GM19463 (cell line): ENCODE measurements around the gene LSM2.
"Not testable (repeated sequence)": the region's sequence is repeated elsewhere in the genome, so short reads cannot be mapped to it uniquely, and the experiment has no call there.

Source experiments
- ATAC-seq: cut with Tn5 transposase; IDR thresholded peaks from one replicate; pipeline ENCODE4 v1.9.1; 2021; ENCODE audit warnings: mild to moderate bottlenecking, moderate library complexity; ENCODE audit not compliant: unreplicated experiment

LSM2 gene

DNA sequence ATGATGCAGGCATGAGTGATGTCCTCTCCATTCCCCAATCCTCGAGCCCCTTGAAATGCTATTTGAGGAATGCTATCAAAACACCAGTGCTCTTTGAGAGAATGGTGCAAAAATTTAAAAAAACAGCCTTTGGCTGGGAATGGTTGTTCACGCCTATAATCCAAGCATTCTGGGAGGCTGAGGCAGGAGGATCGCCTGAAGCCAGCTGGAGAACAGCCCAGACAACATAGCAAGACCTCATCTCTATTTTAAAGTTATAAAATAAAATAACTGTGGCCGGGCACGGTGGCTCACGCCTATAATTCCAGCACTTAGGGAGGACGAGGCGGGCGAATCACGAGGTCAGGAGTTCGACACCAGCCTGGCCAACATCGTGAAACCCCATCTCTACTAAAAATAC lies 7.0 kb downstream of the LSM2 start:
- ATAC-seq = no peak

DNA sequence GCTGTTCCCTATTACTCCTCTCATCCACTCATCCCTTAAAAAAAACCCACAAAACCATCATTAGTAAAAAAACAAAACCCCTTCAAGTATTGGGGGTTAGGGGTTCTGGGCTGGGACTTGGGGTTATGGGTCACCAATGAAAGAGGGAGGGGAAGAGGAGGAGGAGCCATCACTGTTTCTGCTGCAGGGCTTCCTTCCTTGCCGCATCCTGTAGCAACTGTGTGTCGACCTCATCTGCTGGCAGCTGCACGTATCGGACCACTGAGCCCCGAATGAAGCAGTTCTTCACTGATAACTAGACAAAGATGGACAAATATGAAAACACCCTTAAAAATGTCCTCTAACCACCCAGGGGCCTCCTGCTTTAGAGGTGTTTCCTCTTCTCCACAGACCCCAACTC lies 9.2 kb downstream of the LSM2 start:
- no peak for ATAC-seq

DNA sequence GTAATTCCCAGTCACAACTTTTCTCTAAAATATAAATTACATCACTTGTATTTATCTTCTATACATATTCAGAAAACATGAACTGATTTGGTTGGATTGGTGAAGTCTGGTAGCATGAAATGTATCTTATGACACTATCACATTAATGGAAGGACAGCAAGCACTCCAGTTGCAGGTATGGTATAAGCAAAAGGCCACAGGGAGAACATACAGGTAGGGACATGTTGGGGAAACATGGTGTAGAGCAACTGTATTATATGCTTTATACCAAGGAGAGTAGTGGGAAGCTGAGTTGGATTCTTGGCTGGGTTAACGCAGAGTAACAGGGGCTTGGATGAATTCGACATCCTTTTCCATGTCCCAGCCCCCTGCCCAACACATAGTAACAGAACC lies 9.8 kb downstream of the LSM2 start:
- ATAC-seq = no peak

DNA sequence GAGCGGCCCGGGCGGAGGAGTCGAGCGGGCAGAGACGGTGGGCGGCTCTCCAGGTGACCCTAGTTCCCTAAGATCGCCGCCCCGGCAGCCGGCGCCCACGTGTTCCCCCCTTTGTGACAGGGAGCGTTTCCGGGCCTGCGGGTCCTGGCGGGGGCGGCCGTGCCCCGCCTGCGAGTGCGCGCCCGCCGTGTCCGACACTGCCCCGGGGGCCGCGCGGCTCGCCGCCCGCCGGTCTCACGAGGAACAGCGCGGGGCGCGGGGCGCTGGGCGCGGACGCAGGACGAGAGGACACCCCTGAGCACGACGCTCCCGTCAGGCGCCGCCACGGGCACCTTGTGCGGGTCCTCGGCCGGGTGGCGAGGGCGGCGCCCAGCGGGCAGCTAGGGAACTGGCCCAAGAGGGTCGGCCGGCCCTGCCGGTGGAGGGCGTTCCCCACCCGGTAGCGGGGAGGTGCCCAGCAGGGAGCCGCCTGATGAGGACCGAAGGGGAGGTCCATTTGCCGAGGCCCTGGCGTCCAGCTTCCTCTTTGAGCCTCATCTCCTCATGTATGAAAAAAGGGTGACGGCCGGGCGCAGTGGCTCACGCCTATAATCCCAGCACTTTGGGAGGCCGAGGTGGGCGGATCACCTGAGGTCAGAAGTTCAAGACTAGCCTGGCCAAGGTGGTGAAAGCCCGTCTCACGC lies 11.0 kb downstream of the LSM2 start, which contains the start of gene VARS1:
TSS of gene VARS1 (minus strand) at position 137 of the 683 bp plus-strand sequence. CDS start 535 bp downstream, outside the sequence.
- peak; percentile 89 for ATAC-seq

DNA sequence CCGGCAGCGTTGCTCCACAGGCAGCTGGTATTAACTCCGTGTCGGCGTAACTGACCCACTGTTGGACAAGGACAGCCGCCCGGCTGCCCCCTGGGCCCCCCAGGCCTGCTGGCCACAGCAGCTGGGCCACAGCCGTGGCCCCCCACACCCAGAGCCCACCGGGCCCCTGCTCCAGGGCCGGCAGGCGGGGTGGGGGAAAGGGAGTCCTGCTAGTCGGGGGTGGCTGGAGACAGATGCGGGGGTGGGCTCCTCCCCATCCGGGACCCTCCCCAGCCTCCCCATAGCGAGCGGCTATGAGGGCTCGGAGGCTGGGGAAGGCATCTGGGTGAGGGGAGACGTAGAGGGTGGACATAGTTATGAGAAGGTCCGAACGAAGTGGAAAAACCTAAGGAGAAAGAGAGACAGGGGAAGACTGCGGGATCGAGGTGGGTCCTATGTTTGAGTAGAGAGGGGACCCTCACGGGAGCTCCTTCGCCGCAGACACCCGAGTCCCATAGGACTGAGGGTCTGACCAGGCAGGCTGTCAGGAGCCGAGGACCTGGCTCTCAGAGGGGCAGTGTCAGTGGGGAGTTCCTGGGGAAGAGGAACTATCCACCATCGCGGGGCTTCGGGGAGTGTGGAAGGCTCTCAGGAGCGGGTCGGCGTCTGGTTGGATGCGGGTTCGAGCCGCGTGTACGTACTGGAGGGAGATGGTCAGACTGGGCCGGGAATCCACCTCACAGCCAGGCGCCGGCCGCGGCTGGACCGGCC lies 11.7 kb downstream of the LSM2 start:
- peak; percentile 4 for ATAC-seq

DNA sequence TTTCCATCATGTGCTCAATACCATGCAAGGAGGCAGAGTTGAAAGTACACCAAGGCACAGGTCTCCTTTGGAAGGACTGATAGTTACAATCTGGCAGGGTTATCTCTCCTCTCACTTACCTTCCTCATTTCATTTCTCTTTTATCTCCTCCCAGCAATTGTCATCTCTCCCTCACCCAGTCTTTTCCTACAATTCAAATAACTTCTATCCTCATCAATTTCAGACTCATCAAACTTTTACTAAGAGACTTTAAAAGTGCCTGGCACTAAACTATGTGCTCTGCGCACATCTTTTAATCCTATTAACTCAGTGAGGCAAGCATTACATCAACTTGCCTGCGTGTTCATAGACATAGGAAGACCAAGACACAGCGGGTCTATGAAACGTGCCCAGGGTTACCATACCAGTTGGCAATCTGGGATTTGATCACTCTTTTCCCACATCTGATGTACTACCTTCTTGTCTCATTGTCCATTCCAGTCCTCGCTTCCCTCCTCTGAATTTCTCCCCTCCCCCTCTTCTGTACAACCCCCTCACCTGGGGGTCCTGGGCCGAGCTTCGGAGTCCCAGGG lies 12.4 kb downstream of the LSM2 start:
- no peak for ATAC-seq

DNA sequence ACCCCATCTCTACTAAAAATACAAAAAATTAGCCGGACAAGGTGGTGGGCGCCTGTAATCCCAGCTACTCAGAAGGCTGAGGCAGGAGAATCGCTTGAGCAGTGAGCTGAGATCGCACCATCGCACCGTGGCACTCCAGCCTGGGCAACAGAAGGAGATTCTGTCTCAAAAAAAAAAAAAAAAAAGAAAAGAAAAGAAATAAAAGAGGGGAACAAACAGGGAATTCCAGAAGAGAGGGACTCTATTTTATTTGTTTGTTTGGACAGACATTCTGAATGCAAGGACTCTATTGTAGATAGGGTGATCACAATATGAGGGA lies 12.9 kb downstream of the LSM2 start:
- not testable (repeated sequence) for ATAC-seq

DNA sequence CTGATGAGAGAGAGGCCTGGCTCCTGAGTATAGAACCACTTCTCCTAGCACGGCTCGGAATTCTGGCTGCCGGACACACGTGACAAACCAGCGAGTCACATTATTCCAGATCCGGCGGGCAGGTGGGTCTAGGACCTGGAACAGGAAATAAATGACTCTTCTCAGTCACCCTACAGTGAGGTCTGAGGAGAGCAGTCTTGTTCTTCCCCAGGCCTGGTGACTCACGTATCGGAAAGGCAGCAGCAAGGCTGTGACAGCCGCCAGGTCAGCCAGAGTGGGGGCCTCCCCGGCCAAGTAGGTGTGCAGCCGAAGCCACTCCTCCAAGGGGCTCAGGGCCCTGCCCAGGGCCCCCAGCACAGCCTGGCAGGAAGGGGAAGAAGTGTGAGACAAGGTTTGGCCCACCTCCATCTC lies 14.0 kb downstream of the LSM2 start:
- ATAC-seq = no peak

DNA sequence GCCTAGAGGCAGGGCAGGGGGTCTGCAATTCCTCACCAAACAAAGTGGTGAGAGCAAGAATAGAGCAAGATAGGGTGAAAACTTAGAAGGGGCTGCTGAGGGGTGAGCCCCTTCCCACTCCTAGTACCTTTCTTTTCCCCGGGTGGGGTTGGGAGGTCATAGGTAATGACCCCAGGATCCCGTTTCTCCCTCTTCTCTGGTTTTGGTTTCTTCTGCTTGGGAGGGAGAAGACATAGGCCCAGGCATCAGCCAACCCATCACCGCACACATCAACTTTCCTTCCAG lies 14.7 kb downstream of the LSM2 start:
- no peak for ATAC-seq

DNA sequence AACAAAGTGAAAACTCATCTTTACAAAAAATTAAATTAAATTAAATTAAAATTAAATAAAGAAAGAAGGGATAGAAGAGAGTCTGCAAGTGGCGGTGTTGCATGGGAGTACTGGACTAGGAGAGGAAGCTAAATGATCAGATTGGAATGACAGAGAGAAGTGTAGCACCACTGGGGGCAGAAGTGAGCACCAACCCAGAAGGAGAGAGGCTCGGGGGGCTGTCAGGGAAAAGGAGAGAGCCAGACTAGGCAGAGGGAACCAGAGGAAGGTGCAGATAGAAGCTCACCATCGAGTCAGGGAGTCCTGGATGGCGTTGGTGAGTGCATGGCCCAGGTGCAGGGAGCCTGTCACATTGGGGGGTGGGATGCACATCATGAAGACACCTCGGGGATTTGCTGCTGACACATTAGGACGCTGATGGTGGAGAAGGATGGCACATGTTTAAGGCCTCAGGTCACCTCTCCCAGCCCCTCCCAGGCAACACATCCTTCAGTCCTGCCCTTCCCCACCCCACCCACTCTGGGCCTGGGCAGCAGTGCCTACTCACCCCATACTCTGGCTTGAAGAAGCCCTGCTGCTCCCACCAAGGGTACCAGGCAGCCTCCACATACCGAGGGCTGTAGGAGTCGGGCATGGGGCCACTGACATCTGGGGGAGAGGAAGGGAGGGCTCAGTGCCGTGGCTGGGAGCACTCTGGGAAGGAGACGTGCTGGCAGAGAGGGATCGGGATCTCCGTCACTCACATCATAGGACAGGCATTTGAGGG lies 15.3 kb downstream of the LSM2 start:
- ATAC-seq = no peak

DNA sequence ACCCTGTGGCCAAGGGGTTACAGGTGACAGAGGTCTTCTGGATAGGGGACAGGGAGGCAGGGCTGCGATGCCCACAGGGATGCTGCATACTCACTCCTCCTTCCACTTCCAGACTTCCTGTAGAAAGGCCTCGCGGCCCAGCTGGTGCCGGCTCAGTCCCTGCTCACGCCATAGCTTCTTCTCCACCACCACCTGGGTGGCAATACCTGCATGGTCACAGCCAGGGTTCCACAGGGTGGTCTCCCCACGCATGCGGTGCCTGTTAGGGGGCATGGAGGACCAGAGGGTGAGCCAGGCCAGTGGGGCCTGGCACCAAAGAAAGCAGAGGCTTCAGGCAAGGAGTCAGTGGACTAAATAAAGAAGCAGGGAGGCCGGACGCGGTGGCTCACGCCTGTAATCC lies 21.3 kb downstream of the LSM2 start:
- ATAC-seq = no peak

DNA sequence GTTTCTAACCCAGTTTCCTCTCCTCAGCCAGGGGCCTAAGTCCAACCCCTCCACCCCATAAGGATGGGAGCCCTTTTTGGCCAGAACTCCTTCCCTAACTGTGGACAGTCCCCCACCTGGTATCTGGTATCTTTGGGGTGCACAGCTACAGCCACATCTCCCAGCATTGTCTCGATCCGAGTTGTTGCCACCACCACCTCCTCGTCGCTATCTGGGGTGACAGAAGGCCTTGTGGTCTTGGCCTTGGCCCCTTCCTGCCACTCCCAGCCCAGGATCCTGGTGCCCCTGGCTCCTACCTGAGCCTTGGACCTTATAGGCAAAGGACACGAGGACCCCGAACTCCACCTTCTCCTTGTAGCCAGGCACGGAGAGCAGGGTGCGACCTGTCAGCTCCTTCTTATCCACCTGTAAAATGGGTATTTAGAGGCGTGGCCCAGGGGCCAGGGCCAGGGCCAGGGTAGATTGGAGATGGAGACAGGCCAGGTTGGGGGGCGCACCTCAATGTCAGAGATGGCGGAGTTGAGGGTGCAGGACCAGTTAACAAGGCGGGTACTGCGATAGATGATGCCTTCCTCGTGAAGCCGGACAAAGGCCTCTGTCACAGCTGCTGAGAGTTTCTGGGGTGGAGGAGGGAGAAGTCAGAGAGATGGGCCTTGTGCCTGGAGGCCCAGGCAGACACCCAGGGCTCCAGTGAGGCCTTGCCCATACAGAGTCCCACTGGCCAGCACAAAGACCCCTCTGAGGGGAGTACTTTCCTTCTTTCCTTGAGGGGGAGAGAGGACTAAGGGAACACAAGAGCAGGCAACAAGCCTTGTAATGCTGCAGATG lies 22.5 kb downstream of the LSM2 start:
- ATAC-seq = no peak

DNA sequence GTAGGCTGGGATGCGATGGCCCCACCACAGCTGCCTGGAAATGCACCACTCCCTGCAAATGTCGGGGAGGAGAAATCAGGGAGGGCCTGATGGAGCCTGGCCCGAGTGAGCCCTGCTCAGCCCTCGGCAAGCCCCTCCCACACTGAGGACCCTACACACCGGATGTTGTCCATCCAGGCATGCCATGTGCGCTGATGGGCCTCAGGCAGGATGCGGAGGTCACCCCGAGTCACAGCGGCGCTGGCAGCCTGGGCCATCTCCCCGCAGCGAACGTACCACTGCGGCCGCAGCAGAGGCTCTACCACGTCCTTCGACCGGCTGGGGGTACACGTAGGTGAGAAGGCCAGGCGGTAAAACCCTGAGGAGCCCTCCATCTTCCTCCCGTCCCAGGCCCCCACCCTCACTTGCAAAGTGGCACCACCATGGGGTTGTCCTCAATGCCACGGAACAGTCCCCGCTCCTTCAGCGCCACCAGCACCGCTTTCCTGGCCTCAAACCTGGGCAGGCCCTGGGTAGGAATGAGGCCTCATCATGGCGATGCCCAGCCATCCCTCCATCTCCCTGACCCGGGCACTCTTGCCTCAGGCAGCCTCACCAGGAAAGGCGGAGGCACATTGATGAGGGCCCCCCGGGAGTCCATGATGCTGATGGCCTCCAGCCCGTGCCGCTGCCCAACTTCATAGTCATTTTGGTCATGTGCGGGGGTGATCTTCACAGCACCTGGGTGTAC lies 24.5 kb downstream of the LSM2 start:
- no peak for ATAC-seq

DNA sequence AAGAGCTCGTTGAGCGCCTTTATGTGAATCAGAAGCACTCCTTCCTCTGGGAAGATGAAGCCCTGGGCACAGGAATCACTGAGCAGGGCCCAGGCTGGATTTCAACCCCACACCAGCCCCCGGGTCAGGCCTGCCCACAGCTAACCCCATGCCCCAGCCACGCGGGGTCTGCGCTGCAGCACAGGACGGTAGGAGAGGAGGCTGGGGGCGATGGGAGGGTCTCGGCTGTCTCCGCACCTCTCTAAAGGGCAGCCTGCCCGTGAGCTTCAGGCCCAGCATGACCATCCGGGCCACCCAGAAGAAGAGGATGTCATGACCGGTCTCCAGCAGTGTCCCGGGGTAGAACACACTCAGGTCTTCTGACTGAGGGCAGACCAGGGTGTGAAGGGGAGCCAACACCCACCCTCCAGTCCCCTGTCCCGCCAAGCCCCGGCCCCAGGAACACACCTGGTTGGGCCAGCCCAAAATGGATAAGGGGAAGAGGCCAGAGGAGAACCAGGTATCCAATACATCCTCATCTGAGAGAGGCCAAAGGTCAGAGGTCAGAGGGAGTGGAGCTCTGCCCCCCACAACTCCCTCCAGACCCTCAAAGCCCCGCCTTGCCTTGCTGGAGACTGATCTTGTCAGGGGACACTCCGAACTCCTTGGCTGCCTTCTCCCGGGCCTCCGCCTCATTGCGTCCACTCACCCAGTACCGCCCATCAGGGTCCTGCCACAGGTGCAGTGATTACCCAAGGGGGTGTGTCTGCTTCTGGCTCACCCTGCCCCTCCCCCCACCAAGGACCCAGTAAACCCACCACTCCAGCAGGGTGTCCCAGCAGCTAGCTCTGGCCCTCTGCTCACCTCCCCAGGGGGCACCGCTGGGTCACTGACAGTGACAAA lies 25.3 kb downstream of the LSM2 start:
- no peak for ATAC-seq

DNA sequence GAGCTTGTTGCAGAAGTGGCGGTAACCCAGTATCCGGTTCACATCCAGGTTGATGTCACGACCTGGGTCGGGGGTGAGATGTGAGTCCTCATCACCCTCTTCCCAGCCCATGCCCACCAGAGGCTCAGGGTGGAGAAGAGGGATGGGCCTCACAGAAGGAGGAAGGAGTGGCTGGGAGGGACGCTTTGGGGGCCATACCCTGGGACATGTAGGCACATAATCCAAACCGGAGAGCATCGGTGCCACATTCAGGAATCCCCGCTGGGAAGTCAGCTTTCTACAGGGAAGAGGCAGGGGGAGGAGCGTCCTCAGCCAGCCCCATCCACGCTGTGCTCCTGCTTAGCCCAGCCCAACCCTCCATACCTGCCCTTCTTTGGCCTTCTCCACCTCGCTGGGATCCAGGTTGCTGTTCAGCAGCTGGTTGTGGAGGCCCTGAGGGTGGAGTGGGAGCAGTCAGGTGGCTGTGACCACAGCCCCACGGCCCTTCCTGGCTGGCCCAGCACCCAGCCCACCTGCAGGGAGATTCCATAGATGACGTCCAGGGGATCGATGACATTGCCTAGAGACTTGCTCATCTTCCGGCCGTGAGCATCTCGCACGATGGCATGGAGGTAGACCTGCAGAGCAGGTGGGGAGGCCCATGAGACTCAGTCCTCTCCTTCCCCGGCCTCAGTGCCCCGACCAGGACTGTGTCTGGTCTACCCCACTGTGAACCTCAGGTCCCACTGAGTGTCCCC lies 26.1 kb downstream of the LSM2 start:
- ATAC-seq = no peak

DNA sequence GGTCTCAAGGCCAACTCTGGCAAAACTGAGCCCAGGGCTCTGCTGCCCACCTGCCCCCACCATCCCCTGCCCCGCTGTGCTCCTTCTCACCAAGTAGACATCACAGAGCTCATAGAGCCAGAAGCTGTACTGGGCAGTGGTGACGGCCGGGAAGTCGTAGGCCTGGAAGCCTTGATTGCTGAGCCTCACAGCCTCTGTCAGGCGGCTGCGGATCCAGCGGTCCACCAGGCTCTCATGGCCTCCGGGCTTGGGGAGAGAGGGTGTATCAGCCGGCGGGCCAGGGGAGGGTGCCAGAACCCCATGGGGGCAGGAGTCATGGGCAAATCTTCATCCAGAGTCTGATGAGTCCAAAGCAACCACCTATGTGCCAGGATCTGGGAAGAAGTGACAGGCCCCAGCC lies 26.9 kb downstream of the LSM2 start:
- no peak for ATAC-seq

DNA sequence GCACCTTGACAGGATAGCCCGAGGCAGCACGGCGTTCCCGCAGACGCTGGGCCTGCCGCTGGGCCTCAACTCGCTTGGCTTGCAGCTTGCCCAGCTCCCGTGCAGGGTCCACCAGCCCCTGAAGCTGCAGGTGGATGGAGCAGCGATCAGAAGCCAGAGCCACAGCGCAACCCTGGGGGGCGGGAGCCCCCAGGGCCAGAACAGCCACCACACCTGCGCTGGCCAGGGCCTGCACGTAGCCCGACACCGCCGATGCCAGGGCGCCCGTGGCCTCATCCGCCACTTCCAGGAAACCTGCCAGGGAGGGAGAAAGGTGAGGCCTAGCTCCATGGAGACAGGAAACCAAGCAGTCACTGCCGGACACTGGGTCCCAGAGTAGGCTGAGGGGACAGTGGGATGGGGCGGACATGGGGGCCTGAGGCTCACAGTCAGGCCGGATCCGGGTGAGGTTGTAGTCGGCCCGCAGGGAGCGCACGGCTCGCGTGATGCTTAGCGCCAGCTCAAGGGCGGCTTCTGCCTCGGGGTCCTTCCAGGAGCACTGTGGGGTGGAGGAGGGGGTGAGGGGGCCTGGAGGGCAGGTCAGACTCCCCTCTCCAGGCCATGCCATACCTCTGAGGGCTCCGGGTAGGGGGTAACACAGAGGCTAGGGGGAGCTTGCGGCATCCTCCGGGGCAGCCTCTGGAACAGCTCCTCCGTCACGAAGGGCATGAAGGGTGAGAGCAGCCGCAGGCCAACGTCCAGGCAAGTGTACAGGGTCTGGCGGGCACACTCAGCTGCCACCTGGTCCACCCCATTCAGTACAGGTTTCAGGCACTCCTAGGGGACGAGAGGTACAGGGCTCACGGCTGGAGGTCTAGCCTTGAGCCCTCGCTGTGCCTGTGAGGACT lies 27.5 kb downstream of the LSM2 start:
- no peak for ATAC-seq

DNA sequence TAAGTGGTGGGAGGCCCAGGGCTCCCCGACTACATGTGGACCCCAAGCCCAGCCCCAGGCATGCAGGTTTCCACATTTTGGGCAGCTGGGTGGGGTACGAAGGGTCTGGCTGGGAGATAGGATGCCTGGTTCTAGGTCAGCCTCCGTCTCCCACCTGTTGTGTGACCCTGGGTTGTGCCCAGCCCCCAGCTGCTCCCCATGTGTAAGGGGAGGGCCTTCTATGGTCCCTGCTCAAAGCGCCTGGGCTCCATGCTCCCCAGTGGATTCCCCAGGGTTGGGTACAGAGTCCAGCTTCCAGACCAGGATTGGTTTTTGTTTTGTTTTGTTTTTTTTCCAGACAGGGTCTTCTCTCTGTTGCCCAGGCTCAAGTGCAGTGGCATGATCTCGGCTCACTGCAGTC lies 28.6 kb downstream of the LSM2 start:
- ATAC-seq = no peak
